ENCODE results near the gene IRF8. TPM values are rescaled to one million over a fixed set of nuclear protein-coding genes. Genes with fewer than 3 reads are reported as not detected.

The IRF8 gene
- total and polyA plus RNA-seq, 2 of the 4 experiments (the other 2 are of a cell fraction): not detected

GRCh38 chr16:85851034-85851785, 47.8 kb upstream of the IRF8 start:
- BruUV-seq (replicated peaks): no TSS peak
- H3K27me3 ChIP-seq (ENCODE audit: control insufficient read depth, insufficient read depth, low read length): peaks cover 73% of the 10 kb centered on the region
- dilution Hi-C loops (cut with HindIII; ENCODE audit: low sequenced_read_pairs, unreplicated experiment): no loop called here

More at GRCh38 chr16:85851034-85851785, 47.8 kb upstream of the IRF8 start:
- Histone ChIP-seq H3K4me3 (ENCODE audit: insufficient read depth, low read depth, low read length) (no peak overlapping the region), H3K14ac (replicated peaks; ENCODE audit: low read depth, low read length) (no peak overlapping the region), H3K27ac (ENCODE audit: insufficient read depth, low read length) (no peak overlapping the region), H3K56ac (ENCODE audit: extremely low read depth, insufficient read depth, low read length) (no peak overlapping the region), H4K8ac (ENCODE audit: low read depth in 2 of 2, low read length in 2 of 2) (no peak overlapping the region), H3K23ac (ENCODE audit: low read depth, low read length) (no peak overlapping the region), H2BK20ac (ENCODE audit: low read depth, low read length) (no peak overlapping the region), H2AK5ac (ENCODE audit: low read depth, low read length) (no peak overlapping the region), H4K20me1 (ENCODE audit: insufficient read depth, low read length) (no peaks in the 10 kb centered on the region), H2AFZ (replicated peaks; ENCODE audit: low read length, poor library complexity) (no peak overlapping the region), H3K9me3 (ENCODE audit: control insufficient read depth, insufficient read depth, low read length) (peaks cover 11% of the 10 kb centered on the region), H2BK120ac (ENCODE audit: low read depth, low read length) (no peak overlapping the region), H3K18ac (ENCODE audit: low read depth, low read length) (no peak overlapping the region), H3K79me1 (ENCODE audit: low read depth in 1 of 2, low read length in 2 of 2) (no peaks in the 10 kb centered on the region), H4K91ac (ENCODE audit: insufficient read depth, low read depth, low read length) (no peak overlapping the region), H3K36me3 (ENCODE audit: control insufficient read depth, insufficient read depth, low read length) (no peaks in the 10 kb centered on the region), H3K4me1 (ENCODE audit: control insufficient read depth, insufficient read depth, low read length) (no peaks in the 10 kb centered on the region), H2BK5ac (ENCODE audit: low read depth, low read length, poor library complexity, severe bottlenecking) (no peak overlapping the region), H3K4me2 (ENCODE audit: low read depth, low read length) (no peak overlapping the region), H3K9ac (ENCODE audit: low read depth, low read length) (no peak overlapping the region), H2BK15ac (ENCODE audit: low read depth, low read length) (no peak overlapping the region), H2AK9ac (replicated peaks; ENCODE audit: low read depth, low read length, poor library complexity) (no peak overlapping the region), H4K5ac (ENCODE audit: low read depth, low read length) (no peak overlapping the region), H3K9me1 (ENCODE audit: insufficient read depth, low read length) (no peaks in the 10 kb centered on the region), H3K4ac (ENCODE audit: low read depth, low read length) (no peak overlapping the region)
- ChIA-PET POLR2A (ENCODE audit: unreplicated experiment) (no interaction called here), CTCF (no interaction called here)
- TF ChIP-seq FOS (IDR thresholded peaks at IDR 0.05; ENCODE audit: low read depth, low read length): no peak
- TF ChIP-seq CEBPB (IDR thresholded peaks at IDR 0.05; ENCODE audit: low read depth, low read length): no peak
- no peak for TF ChIP-seq CTCF (conservative IDR thresholded peaks at IDR 0.05; ENCODE audit: low read depth, low read length)
- TF ChIP-seq MXI1 (IDR thresholded peaks at IDR 0.05; ENCODE audit: borderline replicate concordance, low read depth, low read length): no peak
- no peak for TF ChIP-seq RFX5 (IDR thresholded peaks at IDR 0.05; ENCODE audit: low read depth, low read length)
- no peak for ATAC-seq (ENCODE audit: low read depth)
- WGBS, 2 experiments (ENCODE audit: extremely low coverage in 2 of 2, insufficient read length in 1 of 2): 56% methylated on average over 7 of the region's 15 CpGs; no CpG with 5 or more reads in 1 of the 2 experiments
- in situ Hi-C loops (cut with MboI; ENCODE audit: low sequenced_read_pairs): no loop called here
- DNase-seq: no peak
- intact Hi-C loops (cut with micrococcal nuclease): no loop called here
